Inferior parietal cortex (tissue), 1 donor: Measurements from ENCODE around the gene NAV3.

Experiments used
- DNase-seq: peaks from one replicate; pipeline ENCODE4 v3.0.0-alpha.2; 2016; ENCODE audit errors: extremely low spot score

The NAV3 gene, protein sequence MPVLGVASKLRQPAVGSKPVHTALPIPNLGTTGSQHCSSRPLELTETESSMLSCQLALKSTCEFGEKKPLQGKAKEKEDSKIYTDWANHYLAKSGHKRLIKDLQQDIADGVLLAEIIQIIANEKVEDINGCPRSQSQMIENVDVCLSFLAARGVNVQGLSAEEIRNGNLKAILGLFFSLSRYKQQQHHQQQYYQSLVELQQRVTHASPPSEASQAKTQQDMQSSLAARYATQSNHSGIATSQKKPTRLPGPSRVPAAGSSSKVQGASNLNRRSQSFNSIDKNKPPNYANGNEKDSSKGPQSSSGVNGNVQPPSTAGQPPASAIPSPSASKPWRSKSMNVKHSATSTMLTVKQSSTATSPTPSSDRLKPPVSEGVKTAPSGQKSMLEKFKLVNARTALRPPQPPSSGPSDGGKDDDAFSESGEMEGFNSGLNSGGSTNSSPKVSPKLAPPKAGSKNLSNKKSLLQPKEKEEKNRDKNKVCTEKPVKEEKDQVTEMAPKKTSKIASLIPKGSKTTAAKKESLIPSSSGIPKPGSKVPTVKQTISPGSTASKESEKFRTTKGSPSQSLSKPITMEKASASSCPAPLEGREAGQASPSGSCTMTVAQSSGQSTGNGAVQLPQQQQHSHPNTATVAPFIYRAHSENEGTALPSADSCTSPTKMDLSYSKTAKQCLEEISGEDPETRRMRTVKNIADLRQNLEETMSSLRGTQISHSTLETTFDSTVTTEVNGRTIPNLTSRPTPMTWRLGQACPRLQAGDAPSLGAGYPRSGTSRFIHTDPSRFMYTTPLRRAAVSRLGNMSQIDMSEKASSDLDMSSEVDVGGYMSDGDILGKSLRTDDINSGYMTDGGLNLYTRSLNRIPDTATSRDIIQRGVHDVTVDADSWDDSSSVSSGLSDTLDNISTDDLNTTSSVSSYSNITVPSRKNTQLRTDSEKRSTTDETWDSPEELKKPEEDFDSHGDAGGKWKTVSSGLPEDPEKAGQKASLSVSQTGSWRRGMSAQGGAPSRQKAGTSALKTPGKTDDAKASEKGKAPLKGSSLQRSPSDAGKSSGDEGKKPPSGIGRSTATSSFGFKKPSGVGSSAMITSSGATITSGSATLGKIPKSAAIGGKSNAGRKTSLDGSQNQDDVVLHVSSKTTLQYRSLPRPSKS (N-terminal part only)

DNA sequence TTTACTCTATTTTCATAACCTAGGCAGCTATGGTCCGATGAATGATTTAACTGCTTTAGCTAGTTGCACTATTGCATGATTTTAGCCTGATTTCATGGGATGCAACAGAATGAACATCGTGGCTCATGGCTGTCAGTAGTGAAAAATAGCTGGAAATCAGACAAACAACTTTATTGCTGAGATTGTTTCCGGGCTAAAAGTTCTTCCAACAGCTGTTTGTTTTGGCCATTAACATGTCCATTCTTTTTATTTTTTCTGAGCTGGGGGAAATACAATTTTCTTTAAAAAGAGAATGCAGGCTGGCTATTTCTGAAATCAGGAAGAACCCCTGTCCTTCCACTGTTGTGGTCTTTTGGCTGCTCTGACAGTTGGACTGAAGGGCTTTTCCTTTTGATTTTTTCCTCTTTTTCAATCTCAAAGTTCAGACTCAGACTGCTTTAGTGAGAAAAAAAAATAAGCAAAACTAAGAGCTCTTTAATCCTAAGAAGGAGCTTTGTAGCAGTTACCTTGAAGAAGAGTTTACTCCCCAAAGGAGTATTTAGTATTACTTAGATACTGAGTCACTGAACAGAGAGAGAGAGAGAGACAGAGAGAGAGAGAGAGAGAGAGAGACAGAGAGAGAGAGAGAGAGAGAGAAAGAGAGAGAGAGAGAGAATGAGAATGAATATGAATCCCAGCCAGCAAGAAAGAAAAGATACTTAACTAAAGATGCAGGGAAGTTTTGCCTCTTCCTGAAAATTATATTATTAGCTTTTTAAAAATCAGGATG lies at the start of gene NAV3:
Gene NAV3 (plus strand): TSS at position 312 of the 769 bp plus-strand sequence. CDS start 568 bp downstream, outside the sequence.
- DNase-seq: no peak

DNA sequence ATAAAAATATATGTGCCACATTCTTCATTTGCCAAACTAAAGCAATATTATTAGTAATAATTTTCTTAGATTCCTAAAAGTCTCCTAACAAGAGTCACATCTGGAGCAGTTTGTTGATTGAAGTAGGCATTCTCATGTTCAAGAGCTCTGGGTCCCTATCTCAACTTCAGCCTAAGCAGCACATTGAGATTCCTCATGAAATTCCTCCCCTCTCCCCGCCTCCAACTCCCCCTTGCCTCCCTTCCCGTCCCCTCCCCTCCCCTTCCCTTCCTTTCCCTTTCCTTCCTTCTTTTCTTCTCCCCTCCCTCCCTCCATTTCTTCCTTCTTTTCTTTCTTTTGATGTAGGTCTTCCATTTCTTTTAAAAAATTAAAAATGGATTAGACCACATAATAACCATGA lies 48.7 kb upstream of the NAV3 start:
- DNase-seq: no peak

DNA sequence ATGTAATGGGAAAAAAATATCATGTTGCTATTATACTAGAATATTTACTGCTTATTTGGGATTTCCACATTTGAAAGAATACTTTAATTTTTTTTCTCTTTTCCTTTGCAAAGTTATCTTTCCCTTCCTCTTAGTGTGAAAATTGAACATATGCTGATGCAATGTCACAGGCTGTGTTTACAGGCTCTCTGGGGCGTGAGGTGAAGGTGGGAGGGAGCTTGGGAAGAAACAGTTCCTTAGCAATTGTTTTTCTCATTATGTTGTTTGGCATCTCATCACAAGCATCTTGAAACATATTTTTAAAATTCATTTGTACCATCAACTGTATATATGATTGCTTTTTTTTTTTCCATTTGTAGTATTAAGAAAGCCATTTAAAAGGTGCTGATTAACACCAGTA lies 47.9 kb upstream of the NAV3 start:
- no peak for DNase-seq

DNA sequence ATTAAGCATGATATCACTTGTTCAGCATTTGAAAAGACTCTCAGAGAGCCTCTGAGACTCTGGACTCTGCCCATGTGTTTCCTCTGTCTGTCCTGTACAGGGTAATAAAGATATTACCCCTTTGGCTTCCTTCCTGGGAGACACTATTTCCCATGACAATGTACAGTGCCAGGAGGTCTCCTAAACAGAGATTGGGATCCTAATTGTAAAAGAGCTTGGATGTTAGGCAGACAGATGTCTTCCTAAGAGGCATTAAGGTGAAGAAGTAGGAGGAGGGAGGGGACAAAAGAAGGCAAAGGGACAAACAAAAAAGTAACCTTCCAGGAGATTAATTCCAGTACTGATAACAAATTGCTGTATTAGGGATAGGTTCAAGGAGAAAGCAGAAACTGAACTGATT lies 45.5 kb upstream of the NAV3 start:
- no peak for DNase-seq

DNA sequence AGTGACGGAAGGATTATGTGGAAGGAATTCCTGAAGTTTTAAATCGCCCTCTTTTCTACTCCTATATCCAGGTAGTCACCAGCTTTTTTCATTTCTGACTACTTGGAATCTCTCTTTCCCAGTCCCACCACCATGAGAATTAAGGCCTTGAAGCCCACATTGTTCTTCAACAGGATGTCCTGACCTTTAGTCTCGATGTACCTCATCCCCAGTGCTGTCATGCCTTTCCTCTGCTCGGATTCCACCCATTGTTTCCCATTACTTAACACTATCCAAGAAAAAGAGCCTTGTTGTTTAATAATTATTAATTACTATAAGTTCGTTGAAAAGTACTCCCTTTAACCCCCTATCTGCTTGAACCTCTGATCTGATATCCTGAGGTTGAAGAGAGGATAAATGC lies 44.0 kb upstream of the NAV3 start:
- DNase-seq: no peak

DNA sequence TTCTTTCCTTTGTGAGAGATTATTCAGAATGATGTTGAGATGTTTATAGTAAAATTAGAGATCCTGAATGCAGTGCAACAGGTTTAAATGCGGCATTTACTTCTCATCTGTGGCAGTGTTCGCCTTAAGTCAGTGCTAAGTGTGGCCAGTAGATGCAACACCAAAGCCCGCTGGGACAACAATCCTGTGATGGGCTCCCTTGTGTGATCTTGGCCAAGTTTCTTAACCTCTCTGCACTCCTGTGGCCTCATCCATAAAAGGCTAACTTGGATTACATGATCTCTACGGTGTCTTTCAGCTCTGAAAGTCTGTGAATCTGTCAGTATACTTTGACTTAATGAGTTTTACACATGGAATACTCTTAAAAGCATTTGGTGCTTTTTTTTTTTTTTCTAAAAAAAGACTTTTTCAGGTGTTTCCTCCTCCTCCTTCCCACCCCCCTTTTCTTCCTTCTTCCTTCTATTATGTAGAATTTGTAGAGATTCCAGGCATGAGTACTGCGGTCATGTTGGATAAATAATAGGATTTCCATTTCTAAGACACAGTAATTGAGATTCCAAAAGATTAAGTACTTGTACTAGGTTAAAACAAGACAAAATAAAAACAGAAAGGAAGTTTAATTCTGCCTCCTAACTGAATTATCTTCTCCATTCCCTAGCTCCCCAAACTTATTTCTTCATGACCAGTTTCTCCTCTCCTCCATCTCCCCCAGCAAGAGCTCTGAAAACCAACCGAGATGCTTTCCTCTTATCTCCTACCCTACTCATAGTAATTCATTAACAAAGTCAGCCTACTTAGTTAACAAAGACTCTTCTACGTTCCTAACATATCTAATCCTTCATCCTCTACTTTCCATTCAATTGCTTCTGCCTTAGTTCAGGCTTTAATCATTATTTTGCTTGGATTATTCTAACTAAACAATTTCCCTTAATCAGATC lies 42.2 kb upstream of the NAV3 start:
- DNase-seq: no peak

DNA sequence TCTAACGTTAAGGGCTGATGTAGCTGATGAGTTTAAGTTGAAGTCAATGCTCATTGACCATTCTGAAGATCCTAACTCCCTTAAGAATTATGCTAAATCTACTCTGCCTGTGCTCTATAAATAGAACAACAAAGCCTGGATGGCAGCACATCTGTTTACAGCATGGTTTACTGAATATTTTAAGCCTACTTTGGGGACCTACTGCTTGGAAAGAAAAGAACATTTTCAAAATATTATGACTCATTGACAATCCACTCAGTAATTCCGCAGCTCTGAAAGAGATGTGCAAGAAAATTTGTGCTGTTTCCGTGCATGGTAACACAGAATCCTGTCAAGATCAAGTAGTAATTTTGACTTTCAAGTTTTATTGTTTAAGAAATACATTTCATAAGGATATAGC lies 35.0 kb upstream of the NAV3 start:
- DNase-seq: no peak

DNA sequence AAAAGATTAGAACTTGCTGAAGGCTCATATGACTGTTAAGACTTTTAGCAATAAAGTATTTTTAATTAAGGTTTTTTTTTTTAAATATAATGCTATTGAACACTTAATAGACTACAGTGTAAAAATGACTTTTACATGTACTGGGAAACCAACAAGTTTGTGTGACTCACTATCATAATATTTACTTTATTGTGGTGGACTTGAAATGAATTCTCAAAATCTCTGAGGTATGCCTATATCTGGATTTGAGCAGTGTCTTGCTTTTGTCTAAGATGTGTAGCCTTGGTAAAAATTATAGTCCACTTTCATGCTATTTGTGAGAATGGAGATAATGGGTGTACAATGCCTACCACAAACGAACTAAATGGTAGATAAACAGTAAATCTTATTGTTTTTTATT lies 33.9 kb upstream of the NAV3 start:
- DNase-seq: no peak

DNA sequence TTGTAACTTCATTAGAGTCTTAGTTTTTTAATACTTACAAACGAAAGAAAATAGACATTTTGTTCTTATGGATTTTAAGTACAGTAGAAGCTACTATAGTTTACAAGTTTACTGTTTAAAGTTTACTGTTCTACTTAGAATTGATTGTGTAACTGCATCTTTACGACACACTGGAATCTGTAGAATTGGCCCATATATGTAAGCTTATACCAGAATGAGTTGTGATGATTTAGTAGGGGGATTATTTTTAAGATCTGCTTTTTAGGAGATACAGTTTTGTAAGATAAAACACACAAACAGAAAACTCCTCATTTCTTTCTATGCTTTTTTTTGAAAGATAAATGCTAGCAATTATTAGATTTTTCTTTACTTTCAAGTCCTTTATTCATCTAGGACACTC lies 30.2 kb upstream of the NAV3 start:
- DNase-seq: no peak

DNA sequence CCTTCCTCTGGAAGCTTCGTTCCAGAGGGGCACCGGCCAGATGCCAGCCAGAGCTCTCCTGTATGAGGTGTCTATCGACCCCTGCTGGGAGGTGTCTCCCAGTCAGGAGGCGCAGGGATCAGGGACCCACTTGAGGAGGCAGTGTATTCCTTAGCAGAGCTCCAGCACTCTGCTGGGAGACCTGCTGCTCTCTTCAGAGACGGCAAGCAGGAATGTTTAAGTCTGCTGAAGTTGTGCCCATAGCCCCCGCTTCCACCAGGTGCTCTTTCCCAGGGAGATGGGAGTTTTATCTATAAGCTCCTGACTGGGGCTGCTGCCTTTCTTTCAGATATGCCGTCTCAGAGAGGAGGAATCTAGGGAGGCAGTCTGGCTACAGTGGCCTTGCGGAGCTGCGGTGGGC lies 22.2 kb upstream of the NAV3 start:
- no peak for DNase-seq

DNA sequence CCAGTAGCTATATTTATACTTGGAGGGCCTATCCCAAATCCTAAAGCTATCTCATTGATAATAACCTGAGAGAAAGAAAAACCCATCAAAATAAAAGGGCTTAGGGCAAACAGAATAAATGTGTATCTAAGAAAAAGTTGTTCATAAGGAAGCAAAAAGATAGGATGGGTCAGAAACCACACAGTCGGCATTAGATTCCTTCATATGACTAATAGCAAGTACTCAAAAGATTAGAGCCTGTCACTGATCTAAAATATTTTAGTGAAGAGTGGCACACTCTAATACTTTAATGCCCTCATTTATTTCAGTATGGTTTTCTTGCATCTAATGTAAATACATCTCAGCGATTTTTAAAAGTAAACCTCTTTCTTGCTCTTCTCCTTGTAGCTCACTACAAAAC lies 17.1 kb upstream of the NAV3 start:
- no peak for DNase-seq

DNA sequence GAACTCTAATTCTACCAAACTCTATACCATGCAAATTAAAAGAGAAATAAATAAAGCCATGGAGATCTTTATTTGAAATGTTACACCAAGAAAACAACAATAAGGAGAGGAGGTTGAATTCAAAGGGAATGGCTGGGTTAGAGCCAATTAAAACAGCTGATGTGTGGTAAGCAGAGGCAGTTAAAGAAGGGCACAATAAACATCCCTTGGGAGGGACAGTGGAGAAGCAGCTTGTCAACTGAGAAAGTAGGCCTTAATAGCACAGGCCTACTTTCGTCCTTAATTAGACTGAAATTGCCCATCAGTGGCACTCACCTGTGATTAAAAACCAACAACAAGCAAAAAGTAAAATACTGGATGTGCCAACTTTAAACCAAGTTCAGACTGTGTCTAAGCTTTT lies 16.3 kb upstream of the NAV3 start:
- DNase-seq: no peak

DNA sequence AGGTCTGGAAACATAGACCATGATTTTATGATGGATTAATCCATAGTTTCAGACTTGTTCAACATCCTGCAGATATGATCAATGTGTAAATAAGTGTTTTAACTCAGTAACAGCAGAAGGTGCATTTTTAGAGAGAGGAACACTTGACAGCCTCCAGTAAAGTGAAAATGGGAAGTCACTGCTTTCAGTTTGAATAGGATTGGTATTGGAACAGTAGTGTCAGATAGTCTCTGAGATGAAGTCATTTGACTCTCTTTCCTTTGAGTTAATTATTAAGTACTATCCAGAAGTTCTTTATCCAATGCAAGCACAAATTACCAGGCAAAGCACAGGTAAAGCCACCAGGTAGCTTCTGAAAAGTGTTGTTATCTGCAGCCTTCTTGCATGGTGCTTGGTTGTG lies 14.5 kb upstream of the NAV3 start:
- DNase-seq: no peak

DNA sequence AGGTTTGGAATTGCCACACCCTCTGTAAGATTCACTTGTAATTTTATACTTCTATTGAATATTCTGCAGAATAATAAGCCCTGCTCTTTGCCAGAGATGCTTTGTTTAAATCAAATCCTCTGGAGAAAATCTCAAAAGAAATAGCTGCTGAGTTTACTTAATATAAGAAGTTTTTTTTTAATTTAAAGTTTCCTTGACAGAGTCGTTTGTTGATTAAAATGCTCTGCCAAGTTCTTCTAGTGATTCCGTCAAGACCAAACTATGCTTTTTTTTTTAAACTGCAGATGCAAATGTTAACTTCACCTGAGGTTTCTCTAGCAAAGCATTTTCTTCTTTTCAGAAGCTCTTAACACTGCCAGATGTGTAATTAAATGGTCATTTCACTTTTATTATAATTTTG lies 13.4 kb upstream of the NAV3 start:
- DNase-seq: no peak

DNA sequence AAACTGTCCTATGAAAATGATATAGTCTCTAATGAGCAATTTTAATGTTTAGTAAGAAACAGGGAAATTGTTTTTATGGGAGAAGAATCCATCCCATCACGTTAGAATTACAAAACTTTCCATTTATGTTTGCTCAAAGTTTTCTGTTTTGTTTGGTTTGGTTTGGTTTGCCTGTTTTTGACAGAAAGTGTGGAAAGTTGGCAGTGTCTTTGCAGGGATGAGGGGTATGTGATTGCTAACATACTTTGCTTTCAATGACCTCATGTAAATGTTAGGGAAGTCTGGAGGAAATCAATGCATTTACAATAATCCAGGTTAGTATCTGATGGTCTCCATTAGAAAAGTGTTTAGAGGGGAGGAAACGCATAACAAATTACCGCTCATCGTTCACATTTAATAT lies 12.3 kb upstream of the NAV3 start:
- DNase-seq: no peak

DNA sequence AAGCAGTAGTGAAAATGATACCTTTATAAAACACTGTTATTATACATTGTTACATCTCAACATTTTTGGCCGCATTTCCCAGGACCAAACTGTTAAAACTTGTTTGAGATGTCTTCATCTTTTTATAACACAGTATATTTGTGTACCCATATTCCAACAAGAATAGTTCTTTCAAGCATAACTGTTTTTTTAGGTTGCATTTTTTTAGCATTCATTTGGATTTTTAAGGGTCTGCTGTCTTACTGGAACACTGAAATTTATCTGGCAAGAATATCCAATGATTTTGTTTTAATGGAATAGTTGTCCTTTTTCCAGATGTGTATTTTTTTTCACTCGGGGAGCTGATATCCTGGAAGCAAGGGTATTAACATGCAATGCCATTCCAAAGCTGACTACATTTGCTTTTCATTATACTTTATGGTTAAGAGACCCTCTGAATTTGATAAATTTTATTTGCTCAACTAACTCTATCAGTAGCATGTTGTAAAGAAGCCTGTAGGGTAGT lies 8.9 kb upstream of the NAV3 start:
- DNase-seq: no peak

DNA sequence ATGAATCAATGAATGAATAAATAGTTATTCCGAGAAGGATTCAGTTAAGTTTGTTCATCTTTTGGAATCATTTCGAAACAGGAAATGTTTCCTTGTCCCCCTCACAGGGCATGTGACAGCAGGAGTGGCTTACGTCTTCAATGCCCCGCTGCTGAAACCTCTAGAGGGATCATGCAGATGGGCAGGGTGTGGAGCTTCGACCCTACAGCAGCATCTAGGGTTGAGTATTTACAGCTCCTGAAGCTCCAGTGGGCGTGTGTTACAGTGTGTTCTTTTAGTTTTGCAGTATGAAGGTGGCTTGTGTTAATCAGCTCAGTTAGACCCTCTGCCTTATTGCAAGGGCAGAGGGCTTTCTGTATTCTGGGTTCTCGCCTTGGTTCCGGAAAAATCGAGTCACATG lies 2.6 kb downstream of the NAV3 start:
- no peak for DNase-seq

DNA sequence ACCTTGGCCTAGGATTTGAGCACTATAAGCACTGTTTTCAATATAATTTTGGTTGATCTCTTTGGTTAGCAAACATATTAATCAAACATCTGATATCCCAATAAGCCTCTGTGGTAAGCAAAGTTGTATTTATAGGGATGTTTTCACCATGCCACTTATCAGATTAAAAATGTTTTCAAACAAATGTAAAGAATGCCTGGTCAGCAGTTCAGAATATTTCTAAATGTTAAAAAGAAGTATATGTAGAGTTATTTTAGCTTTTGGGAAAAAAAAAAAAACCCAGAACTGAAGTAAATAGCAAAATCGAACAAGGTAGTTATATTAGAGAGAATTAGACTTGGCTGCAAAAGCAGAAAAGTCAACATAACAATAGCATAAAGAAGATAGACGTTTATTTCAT lies 3.9 kb downstream of the NAV3 start:
- DNase-seq: no peak

DNA sequence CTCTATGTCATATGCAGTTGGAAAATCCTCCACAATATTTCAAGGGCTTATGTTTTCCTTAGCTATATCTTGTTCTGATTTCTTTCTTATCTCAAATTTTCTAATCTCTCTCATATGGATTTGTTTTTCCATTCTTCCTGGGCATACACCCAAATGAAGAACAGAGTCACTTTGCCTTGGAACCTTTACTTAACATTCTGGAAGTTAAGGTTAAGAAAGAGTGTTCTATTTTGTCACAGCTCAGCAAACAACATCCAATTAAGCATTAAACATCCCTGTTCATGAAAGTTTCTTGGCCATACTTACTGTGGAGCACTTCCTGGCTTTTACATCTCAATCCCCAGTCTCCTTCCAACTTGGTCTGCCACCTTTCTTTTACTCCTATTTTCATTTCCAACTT lies 5.3 kb downstream of the NAV3 start:
- DNase-seq: no peak

DNA sequence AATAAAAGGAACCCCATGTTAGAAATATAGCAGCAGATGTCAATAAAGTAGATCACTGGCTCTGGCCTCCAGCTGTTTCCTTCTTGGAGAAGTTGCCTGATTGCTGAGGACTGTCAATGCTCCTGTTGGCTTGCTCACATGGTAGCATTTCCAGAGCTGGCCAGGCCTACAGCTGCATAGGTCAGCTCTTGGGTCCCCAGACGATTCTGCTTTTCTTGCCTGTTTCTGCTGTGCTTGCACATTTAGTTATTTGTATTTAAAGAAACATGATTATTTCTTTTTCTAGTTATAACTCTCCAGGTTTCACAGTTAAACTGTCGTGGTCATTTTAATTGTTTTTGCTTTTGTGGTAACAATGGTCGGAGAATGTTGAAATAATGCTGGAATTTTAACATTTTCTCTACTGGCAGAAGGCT lies 7.2 kb downstream of the NAV3 start:
- DNase-seq: no peak
